ENCODE results near the gene PTPRO. TPM values are rescaled to one million over a fixed set of nuclear protein-coding genes. Genes with fewer than 3 reads are reported as not detected.

Gene PTPRO
- total RNA-seq, 1 experiment from 2014 or later = 0.52 TPM

DNA sequence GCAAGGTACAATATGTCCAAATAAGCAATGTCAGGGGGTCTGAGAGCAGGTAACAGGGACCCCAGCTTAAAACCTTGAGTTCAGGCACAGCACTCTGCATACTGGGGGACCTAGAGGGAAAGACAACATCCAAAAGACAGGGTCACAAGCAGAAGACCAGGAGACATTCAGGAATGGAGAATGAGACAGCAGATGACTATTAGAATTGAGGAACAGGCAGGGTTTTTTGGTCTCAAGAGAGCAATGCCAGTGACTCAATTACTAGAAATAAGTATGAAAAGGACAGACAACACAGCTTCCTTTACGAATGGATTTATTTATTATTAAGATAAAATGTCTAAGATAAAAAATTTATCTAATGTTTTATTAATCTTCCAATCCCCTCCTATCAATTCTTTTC is 223.0 kb downstream of the PTPRO start:
- H3K14ac ChIP-seq (ENCODE audit: insufficient read depth, low read length) = no peak overlapping the region
- peaks cover 2% of the 10 kb centered on the region; the same call in 1 of the 2 replicates for H3K27me3 Mint-ChIP-seq (ENCODE audit: low read depth)
- no peak overlapping the region for H4K8ac ChIP-seq (replicated peaks; ENCODE audit: insufficient read length, low read depth, low read length)
- no peak overlapping the region for H3K18ac ChIP-seq (ENCODE audit: insufficient read length, low read depth, low read length)
- H3K27ac ChIP-seq (ENCODE audit: insufficient read length, low read depth, low read length) = no peak overlapping the region
- H2AK5ac ChIP-seq (ENCODE audit: insufficient read length, low read length) = no peak overlapping the region
- no peak overlapping the region for H3K9ac ChIP-seq (ENCODE audit: extremely low read depth, insufficient read length, low read length)
- no peak overlapping the region for H3K4ac ChIP-seq (ENCODE audit: low read depth, low read length)
- H3K4me1 ChIP-seq (ENCODE audit: insufficient read depth, low read length) = no peaks in the 10 kb centered on the region
- no peaks in the 10 kb centered on the region for H3K79me1 ChIP-seq (ENCODE audit: insufficient read depth, low read depth, low read length, poor library complexity, severe bottlenecking)
- H3K27ac Mint-ChIP-seq = no peak overlapping the region; a peak in 1 of 7 replicates
- H3K56ac ChIP-seq (ENCODE audit: insufficient read length, low read depth, low read length) = no peak overlapping the region
- WGBS (ENCODE audit: extremely low coverage, insufficient read length, low lambda C conversion rate) = no CpG with 5 or more reads among the region's 1 CpG
- H3T11ph ChIP-seq (ENCODE audit: low read length) = no peak overlapping the region
- DNase-seq = no peak
- no peak overlapping the region for H2AFZ ChIP-seq (ENCODE audit: low read length)
- no peaks in the 10 kb centered on the region for H3K9me3 ChIP-seq (ENCODE audit: control insufficient read depth, low read depth, low read length)
- no peak overlapping the region for H3K4me3 Mint-ChIP-seq
- no peaks in the 10 kb centered on the region for H4K20me1 ChIP-seq (ENCODE audit: control insufficient read depth, insufficient read depth, insufficient read length)
- no peak overlapping the region for H4K91ac ChIP-seq (ENCODE audit: insufficient read length, low read depth, low read length)
- no peak overlapping the region for H4K5ac ChIP-seq (ENCODE audit: insufficient read length, low read depth, low read length)
- H3K79me2 ChIP-seq (ENCODE audit: insufficient read depth, low read length) = no peaks in the 10 kb centered on the region
- no peak overlapping the region for H3K23ac ChIP-seq (ENCODE audit: insufficient read length, low read depth, low read length)
- H3K36me3 Mint-ChIP-seq (ENCODE audit: insufficient read depth in 1 of 3, low read depth in 3 of 3) = no peaks in the 10 kb centered on the region
- no peaks in the 10 kb centered on the region for H3K23me2 ChIP-seq (ENCODE audit: insufficient read length, low read depth, low read length, poor library complexity, severe bottlenecking)
- H2BK12ac ChIP-seq (ENCODE audit: insufficient read length, low read depth, low read length) = no peak overlapping the region
- H2BK120ac ChIP-seq (ENCODE audit: low read depth, low read length, poor library complexity, severe bottlenecking) = no peak overlapping the region
- H3K27me3 ChIP-seq (ENCODE audit: insufficient read depth, low read length) = no peaks in the 10 kb centered on the region
- no peak overlapping the region for H2BK20ac ChIP-seq (ENCODE audit: low read depth, low read length, poor library complexity, severe bottlenecking)
- TF ChIP-seq CTCF (conservative IDR thresholded peaks at IDR 0.05) = no peak
- H3K4me2 ChIP-seq (ENCODE audit: insufficient read depth, insufficient read length, low read length) = no peak overlapping the region
- H2BK5ac ChIP-seq (ENCODE audit: insufficient read length, low read length) = no peak overlapping the region
- H3K4me1 Mint-ChIP-seq = no peaks in the 10 kb centered on the region
- H2BK15ac ChIP-seq (ENCODE audit: low read depth, low read length) = no peak overlapping the region
- H3K9me3 Mint-ChIP-seq = no peaks in the 10 kb centered on the region

All from H9 (cell line).